Gastroesophageal sphincter (tissue), 4 donors: ENCODE data around the gene CDC42EP4. TPM values are rescaled to one million over a fixed set of nuclear protein-coding genes. Genes with fewer than 3 reads are reported as not detected.
A peak's percentile ranks its signal among the peaks of the same experiment; 100 is the strongest.

Experiments
- ATAC-seq: fragments of 150-250 bp; one replicate; pipeline ENCODE4 v1.9.1; 2016; ENCODE audit warnings: mild to moderate bottlenecking, moderate library complexity
- H3K27ac ChIP-seq, 4 donors: fragments of 200-600 bp; sonication (generic) in 3 of 4; 1 replicate in 3 of 4; 2 replicates in 1 of 4; pipeline ENCODE4 v1.5.1; 2016 to 2019
- H3K27me3 ChIP-seq: fragments of 200-600 bp; sonication (generic); one replicate; pipeline ENCODE4 v1.5.1; 2019
- H3K36me3 ChIP-seq, 2 donors: fragments of 200-600 bp; sonication (generic); one replicate each; pipeline ENCODE4 v1.5.1; 2019; ENCODE audit warnings: control low read depth in 1 of 2
- H3K4me1 ChIP-seq, 3 donors: fragments of 200-600 bp; sonication (generic); 1 replicate in 2 of 3; 2 replicates in 1 of 3; pipeline ENCODE4 v1.5.1; 2016 to 2019; ENCODE audit warnings: control low read depth in 2 of 3
- H3K4me3 ChIP-seq, 2 donors: fragments of 200-600 bp; sonication (generic); one replicate each; pipeline ENCODE4 v1.5.1; 2019; ENCODE audit warnings: mild to moderate bottlenecking in 1 of 2, moderate library complexity in 1 of 2
- H3K9me3 ChIP-seq, 3 donors: fragments of 200-600 bp; sonication (generic); one replicate each; pipeline ENCODE4 v1.5.1; 2017 to 2019; ENCODE audit warnings: control low read depth in 2 of 3
- CTCF ChIP-seq, 4 experiments: fragments of 200-600 bp in 2 of 4; fragments of 450-650 bp in 2 of 4; sonication (generic) in 1 of 4; IDR thresholded peaks; one replicate each; pipeline ENCODE4 v1.5.1; 2017 to 2019; ENCODE audit warnings: antibody characterized with exemption in 4 of 4, mild to moderate bottlenecking in 2 of 4, moderate library complexity in 2 of 4
- EP300 ChIP-seq: sonication (generic); formaldehyde crosslinking; IDR thresholded peaks from one replicate; pipeline ENCODE4 v1.6.1; 2017; ENCODE audit warnings: antibody characterized with exemption, mild to moderate bottlenecking
- POLR2A ChIP-seq, 2 donors: fragments of 450-650 bp; IDR thresholded peaks; one replicate each; pipeline ENCODE4 v1.6.1; 2017; ENCODE audit warnings: antibody characterized with exemption in 2 of 2, mild to moderate bottlenecking in 2 of 2, moderate library complexity in 1 of 2
- POLR2AphosphoS5 ChIP-seq: sonication (generic); formaldehyde crosslinking; IDR thresholded peaks from one replicate; pipeline ENCODE4 v1.6.1; 2017; ENCODE audit warnings: antibody characterized with exemption
- WGBS, 2 donors: methylation state at CpG; one replicate each; pipeline ENCODE4 v1.1.5; 2018; ENCODE audit warnings: low coverage in 1 of 2; 5-methylcytosine and 5-hydroxymethylcytosine counted together
- total RNA-seq, 4 donors: library from RNA; depleted of rRNA; stranded (reverse); fragments of >200 nt; gene quantifications; one replicate each; pipeline ENCODE4 v1.1.0, GENCODE V29; 2016

Gene CDC42EP4
- 100 to 1,000 TPM in 1 of 4 donors, 10 to 100 TPM in 3; 69.4 to 106 (median 73.0) TPM for total RNA-seq

GRCh38 chr17:73311781-73312641 lies at the start of gene CDC42EP4:
Gene CDC42EP4 (minus strand): TSS chr17:73312001. CDS start chr17:73286500, 25,501 bp downstream.
- Histone ChIP-seq H3K36me3 (no peaks in the 10 kb centered on the region), H3K27me3 (no peaks in the 10 kb centered on the region), H3K4me1 (peaks cover 0 to 43% (median 27%) of the 10 kb centered on the region in 3 donors), H3K9me3 (no peaks in the 10 kb centered on the region), H3K4me3 (peak within 1 kb of the TSS; percentile 84 to 100), H3K27ac (peak within 1 kb of the TSS; percentile 94 to 100 (median 98))
- TF ChIP-seq CTCF (IDR thresholded peaks at IDR 0.05) (peak in 2 of 4 experiments; percentile 9 to 26), POLR2AphosphoS5 (peak; percentile 98), EP300 (no peak), POLR2A (IDR thresholded peaks at IDR 0.05) (peak; percentile 98 to 99)
- ATAC-seq = peak; percentile 93
- 0% methylated on average over 11 of the region's 71 CpGs; no CpG with 5 or more reads in 1 of the 2 donors for WGBS, 2 donors

- peaks cover 0 to 45% (median 7%) of the 10 kb centered on the region in 3 donors for H3K4me1 ChIP-seq
- TF ChIP-seq POLR2AphosphoS5 (no peak), POLR2A (IDR thresholded peaks at IDR 0.05) (no peak), CTCF (IDR thresholded peaks at IDR 0.05) (no peak), EP300 (no peak)
- no peaks in the 10 kb centered on the region for H3K27me3 ChIP-seq
- H3K4me3 ChIP-seq = no peak overlapping the region
- WGBS, 2 donors = 76 to 80% methylated on average over 6 to 12 of the region's 29 CpGs
- ATAC-seq = no peak
- H3K36me3 ChIP-seq = no peaks in the 10 kb centered on the region
- no peaks in the 10 kb centered on the region for H3K9me3 ChIP-seq
- no peak overlapping the region for H3K27ac ChIP-seq
Measured at GRCh38 chr17:73360961-73361761, 49.4 kb upstream of the CDC42EP4 start.

GRCh38 chr17:73359987-73360410 lies 48.2 kb upstream of the CDC42EP4 start:
- Histone ChIP-seq H3K27ac (no peak overlapping the region), H3K36me3 (no peaks in the 10 kb centered on the region), H3K9me3 (no peaks in the 10 kb centered on the region), H3K4me3 (no peak overlapping the region), H3K4me1 (peaks cover 0 to 41% (median 9%) of the 10 kb centered on the region in 3 donors), H3K27me3 (no peaks in the 10 kb centered on the region)
- 82% methylated on average over 2 of the region's 7 CpGs; no CpG with 5 or more reads in 1 of the 2 donors for WGBS, 2 donors
- TF ChIP-seq EP300 = no peak
- TF ChIP-seq CTCF (IDR thresholded peaks at IDR 0.05) = no peak
- no peak for TF ChIP-seq POLR2AphosphoS5
- TF ChIP-seq POLR2A (IDR thresholded peaks at IDR 0.05) = no peak
- ATAC-seq = no peak

GRCh38 chr17:73359352-73359751 lies 47.6 kb upstream of the CDC42EP4 start:
- WGBS, 2 donors = 67 to 76% methylated on average over 1 to 4 of the region's 10 CpGs
- Histone ChIP-seq H3K27ac (no peak overlapping the region), H3K9me3 (no peaks in the 10 kb centered on the region), H3K27me3 (no peaks in the 10 kb centered on the region), H3K36me3 (no peaks in the 10 kb centered on the region), H3K4me3 (no peak overlapping the region), H3K4me1 (peaks cover 0 to 39% (median 9%) of the 10 kb centered on the region in 3 donors)
- ATAC-seq = no peak
- TF ChIP-seq EP300 (no peak), POLR2A (IDR thresholded peaks at IDR 0.05) (no peak), POLR2AphosphoS5 (no peak), CTCF (IDR thresholded peaks at IDR 0.05) (no peak)
